DND-41 (cell line): ENCODE data around the gene TRNP1.

Source experiments
- ATAC-seq: fragments of 200-7000 bp; cut with Tn5 transposase; 3 replicates; pipeline ENCODE4 v1.9.1; 2021; ENCODE audit warnings: low read depth; ENCODE audit not compliant: insufficient read depth
- DNase-seq: peaks from one replicate; pipeline ENCODE4 v3.0.0-alpha.2; 2020
- H2AFZ ChIP-seq: 2 replicates; pipeline ENCODE4 v1.6.0; 2012; ENCODE audit warnings: low read depth, low read length
- H3K27ac ChIP-seq: 2 replicates; pipeline ENCODE4 v1.5.1; 2012; ENCODE audit warnings: low read length, inconsistent platforms
- H3K27me3 ChIP-seq: fragments of 200-600 bp; sonication (generic); 2 replicates; pipeline ENCODE4 v1.6.0; 2012; ENCODE audit warnings: low read length, mild to moderate bottlenecking, inconsistent platforms; ENCODE audit not compliant: insufficient read depth, poor library complexity
- H3K36me3 ChIP-seq: 2 replicates; pipeline ENCODE4 v1.5.1; 2012; ENCODE audit warnings: low read length, inconsistent platforms; ENCODE audit not compliant: insufficient read depth
- H3K4me1 ChIP-seq: 2 replicates; pipeline ENCODE4 v1.5.1; 2012; ENCODE audit warnings: mild to moderate bottlenecking, low read length; ENCODE audit not compliant: insufficient read depth
- H3K4me2 ChIP-seq: 2 replicates; pipeline ENCODE4 v1.6.0; 2012; ENCODE audit warnings: mild to moderate bottlenecking, moderate library complexity, low read length, inconsistent platforms; ENCODE audit not compliant: insufficient read depth
- H3K4me3 ChIP-seq, 2 experiments: fragments of 200-600 bp in 1 of 2; shearing (Covaris generic) in 1 of 2; 2 replicates each; pipeline ENCODE4 v1.5.1; 2012 to 2016; ENCODE audit warnings: inconsistent platforms in 2 of 2, low read length in 2 of 2, mild to moderate bottlenecking in 2 of 2, low read depth in 1 of 2, moderate library complexity in 1 of 2
- H3K79me2 ChIP-seq: 2 replicates; pipeline ENCODE4 v1.6.0; 2012; ENCODE audit warnings: low read length, inconsistent platforms; ENCODE audit not compliant: insufficient read depth
- H3K9ac ChIP-seq: 2 replicates; pipeline ENCODE4 v1.6.0; 2012; ENCODE audit warnings: low read depth, mild to moderate bottlenecking, inconsistent platforms, low read length, moderate library complexity
- H3K9me3 ChIP-seq: 2 replicates; pipeline ENCODE4 v1.5.1; 2012; ENCODE audit warnings: low read length, moderate library complexity, mild to moderate bottlenecking, inconsistent platforms; ENCODE audit not compliant: insufficient read depth, severe bottlenecking
- H4K20me1 ChIP-seq: 2 replicates; pipeline ENCODE4 v1.6.0; 2012; ENCODE audit warnings: low read length; ENCODE audit not compliant: insufficient read depth
- EZH2 ChIP-seq: IDR thresholded peaks from 3 replicates; pipeline ENCODE4 v1.6.1; 2012; ENCODE audit warnings: borderline replicate concordance, low read depth, mild to moderate bottlenecking, moderate library complexity, low read length, inconsistent platforms; ENCODE audit not compliant: severe bottlenecking
- TF ChIP-seq, protein P1 (sequence below): IDR thresholded peaks from 2 replicates; pipeline ENCODE4 v1.5.1; 2012; ENCODE audit warnings: borderline replicate concordance, low read length, moderate library complexity, mild to moderate bottlenecking; ENCODE audit not compliant: poor library complexity, severe bottlenecking; ENCODE audit errors: extremely low read depth

TRNP1 gene

DNA sequence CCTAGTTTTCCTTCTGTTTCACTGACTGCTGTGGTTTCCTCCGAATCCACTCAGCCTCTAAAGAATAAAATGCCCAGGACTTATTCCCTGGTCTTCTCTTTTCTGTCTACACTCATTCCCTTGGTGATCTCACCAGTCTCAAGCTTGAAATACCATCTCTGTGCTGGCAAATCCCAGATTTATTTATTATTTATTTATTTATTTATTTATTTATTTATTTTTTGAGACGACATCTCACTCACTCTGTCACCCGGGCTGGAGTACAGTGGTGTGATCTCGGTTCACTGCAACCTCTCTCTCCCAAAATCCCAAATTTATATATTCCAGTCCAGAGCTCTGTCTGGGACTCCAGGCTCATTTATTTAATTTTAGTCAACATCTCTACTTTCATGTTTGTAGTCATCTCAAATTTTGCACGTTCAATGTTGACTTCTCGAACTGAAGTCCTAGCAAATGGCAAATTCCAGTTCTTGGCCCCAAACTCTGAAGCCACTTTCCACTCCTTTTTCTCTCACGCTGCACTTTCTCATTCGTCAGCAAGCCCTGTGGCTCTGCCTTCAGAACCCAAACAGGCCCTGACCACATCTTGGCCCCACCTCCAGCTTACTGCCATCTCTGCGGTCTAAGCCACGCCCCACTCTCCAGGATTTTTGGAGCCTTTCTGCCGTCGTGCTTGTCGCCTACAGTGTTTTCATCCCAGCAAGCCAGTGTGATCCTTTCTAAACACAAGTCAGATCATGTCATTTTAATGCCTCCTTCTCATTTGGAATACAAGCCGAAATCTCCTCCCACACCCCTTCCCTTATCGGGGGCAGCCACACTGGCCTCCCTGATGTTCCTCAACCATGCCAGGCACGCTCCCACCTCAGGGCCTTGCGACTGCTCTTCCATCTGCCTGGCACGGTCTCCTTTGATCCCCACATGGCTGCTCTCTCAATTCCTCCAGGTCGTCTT lies 33.4 kb downstream of the TRNP1 start:
- Histone ChIP-seq H3K79me2 (no peaks in the 10 kb centered on the region), H2AFZ (no peak overlapping the region), H3K4me2 (no peak overlapping the region), H3K36me3 (no peaks in the 10 kb centered on the region), H3K27me3 (no peaks in the 10 kb centered on the region), H3K27ac (no peak overlapping the region), H3K9me3 (no peaks in the 10 kb centered on the region), H3K4me3 (no peak overlapping the region), H3K4me1 (no peaks in the 10 kb centered on the region), H3K9ac (no peak overlapping the region), H4K20me1 (no peaks in the 10 kb centered on the region)
- TF ChIP-seq, protein P1, sequence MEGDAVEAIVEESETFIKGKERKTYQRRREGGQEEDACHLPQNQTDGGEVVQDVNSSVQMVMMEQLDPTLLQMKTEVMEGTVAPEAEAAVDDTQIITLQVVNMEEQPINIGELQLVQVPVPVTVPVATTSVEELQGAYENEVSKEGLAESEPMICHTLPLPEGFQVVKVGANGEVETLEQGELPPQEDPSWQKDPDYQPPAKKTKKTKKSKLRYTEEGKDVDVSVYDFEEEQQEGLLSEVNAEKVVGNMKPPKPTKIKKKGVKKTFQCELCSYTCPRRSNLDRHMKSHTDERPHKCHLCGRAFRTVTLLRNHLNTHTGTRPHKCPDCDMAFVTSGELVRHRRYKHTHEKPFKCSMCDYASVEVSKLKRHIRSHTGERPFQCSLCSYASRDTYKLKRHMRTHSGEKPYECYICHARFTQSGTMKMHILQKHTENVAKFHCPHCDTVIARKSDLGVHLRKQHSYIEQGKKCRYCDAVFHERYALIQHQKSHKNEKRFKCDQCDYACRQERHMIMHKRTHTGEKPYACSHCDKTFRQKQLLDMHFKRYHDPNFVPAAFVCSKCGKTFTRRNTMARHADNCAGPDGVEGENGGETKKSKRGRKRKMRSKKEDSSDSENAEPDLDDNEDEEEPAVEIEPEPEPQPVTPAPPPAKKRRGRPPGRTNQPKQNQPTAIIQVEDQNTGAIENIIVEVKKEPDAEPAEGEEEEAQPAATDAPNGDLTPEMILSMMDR = no peak
- no peak for TF ChIP-seq EZH2
- ATAC-seq = no peak
- no peak for DNase-seq

DNA sequence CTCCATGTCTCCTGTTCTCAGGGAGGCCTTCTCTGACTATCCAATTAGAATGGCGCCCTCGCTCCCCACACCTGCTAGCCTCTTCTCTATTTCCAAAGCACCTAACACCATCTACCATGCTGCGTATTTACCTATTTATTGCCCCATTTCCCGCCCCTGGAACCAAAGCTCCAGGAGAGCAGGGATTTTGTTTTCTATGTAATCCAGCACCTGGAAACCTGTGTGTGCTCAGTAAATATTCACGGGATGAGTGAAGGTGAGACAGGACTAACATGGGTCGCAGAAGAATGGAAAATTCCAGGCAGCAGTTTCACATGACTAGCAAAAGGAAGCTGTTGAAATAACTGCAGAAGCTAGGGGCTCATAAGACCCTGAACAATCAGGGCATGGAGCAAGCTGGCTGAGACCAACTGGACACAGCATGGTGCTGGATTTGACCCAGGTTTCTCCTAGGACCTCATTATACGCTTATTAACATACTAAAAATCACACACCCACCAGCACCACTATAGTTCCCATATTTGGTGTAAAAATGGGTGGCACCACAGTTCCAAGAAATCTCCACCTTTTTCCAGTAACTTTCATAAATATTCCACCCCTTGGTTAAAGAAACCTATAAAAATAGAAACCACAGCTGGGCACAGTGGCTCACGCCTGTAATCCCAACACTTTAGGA lies 34.2 kb downstream of the TRNP1 start:
- Histone ChIP-seq H2AFZ (no peak overlapping the region), H3K79me2 (no peaks in the 10 kb centered on the region), H3K36me3 (no peaks in the 10 kb centered on the region), H3K27ac (no peak overlapping the region), H3K4me1 (no peaks in the 10 kb centered on the region), H3K4me2 (no peak overlapping the region), H3K27me3 (no peaks in the 10 kb centered on the region), H3K9ac (no peak overlapping the region), H3K9me3 (no peaks in the 10 kb centered on the region), H3K4me3 (no peak overlapping the region), H4K20me1 (no peaks in the 10 kb centered on the region)
- no peak for ATAC-seq
- TF ChIP-seq, protein P1 = no peak
- no peak for TF ChIP-seq EZH2
- no peak for DNase-seq

DNA sequence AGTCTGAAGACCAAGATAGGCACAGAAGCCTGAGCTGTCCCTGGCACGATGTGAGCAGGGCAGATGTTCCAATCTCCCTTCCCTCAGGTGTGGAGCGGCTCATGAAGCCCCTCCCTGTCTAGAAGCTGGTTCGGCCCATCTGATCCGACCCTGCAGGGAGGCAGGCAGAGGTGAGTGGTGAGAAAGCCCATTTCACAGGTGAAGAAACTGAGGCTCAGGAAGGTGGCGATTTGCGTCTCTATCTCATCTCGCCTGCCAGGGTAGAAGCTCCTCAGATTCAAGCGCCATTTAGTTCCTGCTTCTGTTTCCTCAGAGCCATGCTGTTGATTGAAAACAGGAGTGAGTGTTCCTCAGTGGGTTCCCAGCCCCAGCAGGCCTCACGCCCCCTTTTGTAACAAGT lies 36.0 kb downstream of the TRNP1 start:
- Histone ChIP-seq H2AFZ (no peak overlapping the region), H3K27me3 (no peaks in the 10 kb centered on the region), H3K9ac (no peak overlapping the region), H3K4me1 (no peaks in the 10 kb centered on the region), H3K79me2 (no peaks in the 10 kb centered on the region), H3K36me3 (no peaks in the 10 kb centered on the region), H3K27ac (no peak overlapping the region), H3K4me3 (no peak overlapping the region), H3K9me3 (no peaks in the 10 kb centered on the region), H3K4me2 (no peak overlapping the region), H4K20me1 (no peaks in the 10 kb centered on the region)
- no peak for ATAC-seq
- no peak for DNase-seq
- TF ChIP-seq EZH2 = no peak
- TF ChIP-seq, protein P1 = no peak
